Forelimb muscle (tissue), 1 donor: Measurements from ENCODE around the gene LDLRAD2. TPM values are rescaled to one million over a fixed set of nuclear protein-coding genes. Genes with fewer than 3 reads are reported as not detected.
A peak's percentile ranks its signal among the peaks of the same experiment; 100 is the strongest.
"Not testable (repeated sequence)": the region's sequence is repeated elsewhere in the genome, so short reads cannot be mapped to it uniquely, and the experiment has no call there.

Experiments used
- DNase-seq: peaks from one replicate; pipeline ENCODE4 v3.0.0-alpha.2; 2013; ENCODE audit warnings: low read depth
- polyA plus RNA-seq: library from polyadenylated mRNA; unstranded; fragments of 120-200 nt; gene quantifications from one replicate; pipeline ENCODE4 v1.2.1, GENCODE V29; 2013; ENCODE audit not compliant: insufficient read length

Gene LDLRAD2
- polyA plus RNA-seq, 1 donor: 4.3 TPM

DNA sequence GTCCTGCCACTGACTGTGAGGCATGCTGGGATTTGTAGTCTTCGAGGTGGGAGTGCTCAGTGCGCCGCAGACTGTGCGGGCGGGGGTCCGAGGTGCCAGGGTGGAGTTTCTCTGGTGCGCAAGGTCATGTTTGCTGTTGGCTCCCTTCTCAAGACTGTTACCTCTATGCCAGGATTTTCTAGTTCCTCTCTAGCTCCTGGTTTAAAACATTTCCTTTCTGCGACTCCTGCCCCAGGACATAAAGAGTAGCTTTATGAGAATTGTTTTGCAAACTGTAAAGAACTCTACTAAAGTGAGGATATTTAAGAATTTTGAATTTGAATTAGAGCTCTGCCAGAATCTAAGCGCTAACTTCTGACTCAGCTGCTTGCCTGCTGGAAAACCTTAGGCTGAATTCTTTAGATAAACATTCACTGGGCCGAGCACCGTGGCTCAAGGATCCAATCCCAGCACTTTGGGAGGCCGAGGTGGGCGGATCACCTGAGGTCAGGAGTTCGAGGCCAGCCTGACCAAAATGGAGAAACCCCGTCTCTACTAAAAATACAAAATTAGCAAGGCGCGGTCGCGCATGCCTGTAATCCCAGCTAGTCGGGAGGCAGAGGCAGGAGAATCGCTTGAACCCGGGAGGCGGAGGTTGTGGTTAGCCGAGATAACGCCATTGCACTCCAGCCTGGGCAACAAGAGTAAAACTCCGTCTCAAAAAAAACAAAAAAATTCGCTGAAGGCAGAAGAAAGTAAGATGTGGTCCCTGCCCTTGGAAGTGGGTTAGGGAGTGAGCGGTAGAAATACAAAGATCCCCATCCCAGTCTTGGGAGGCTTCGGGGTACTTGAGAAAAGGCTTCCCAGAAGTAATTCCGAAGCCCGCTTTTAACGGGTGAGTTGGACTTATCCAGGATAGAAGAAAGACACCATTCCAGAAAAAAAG, 28.1 kb upstream of the LDLRAD2 start:
- no peak for DNase-seq

DNA sequence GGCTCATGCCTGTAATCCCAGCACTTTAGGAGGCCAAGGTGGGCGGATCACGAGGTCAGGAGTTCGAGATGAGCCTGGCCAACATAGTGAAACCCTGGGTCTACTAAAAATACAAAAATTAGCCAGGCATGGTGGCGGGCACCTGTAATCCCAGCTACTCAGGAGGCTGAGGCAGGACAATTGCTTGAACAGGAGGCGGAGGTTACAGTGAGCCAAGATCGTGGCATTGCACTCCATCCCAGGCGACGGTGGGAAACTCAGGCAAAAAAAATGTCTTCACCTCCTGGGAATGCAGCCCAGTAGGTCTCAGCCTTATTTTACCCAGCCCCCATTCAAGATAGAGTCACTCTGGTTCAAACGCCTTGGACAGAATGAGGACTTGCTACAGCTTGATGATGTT, 26.3 kb upstream of the LDLRAD2 start:
- DNase-seq: not testable (repeated sequence)

DNA sequence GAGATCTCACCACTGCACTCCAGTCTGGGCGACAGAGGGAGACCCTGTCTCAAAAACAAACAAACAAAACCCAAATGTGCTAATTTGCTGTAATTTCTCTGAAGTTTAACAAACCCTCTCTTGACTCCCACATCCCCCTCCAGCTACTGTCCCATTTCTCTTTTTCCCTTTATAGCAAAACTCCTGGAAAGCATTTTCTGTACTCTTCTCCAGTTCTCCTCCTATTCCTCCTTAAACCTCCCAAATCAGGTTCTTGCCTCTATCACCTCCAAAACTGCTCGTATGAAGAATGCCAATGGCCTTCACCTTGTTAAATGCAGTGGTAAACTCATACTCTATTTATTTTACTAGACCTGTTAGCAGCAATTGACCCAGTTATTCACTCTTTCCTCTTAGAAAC, 25.4 kb upstream of the LDLRAD2 start:
- no peak for DNase-seq

DNA sequence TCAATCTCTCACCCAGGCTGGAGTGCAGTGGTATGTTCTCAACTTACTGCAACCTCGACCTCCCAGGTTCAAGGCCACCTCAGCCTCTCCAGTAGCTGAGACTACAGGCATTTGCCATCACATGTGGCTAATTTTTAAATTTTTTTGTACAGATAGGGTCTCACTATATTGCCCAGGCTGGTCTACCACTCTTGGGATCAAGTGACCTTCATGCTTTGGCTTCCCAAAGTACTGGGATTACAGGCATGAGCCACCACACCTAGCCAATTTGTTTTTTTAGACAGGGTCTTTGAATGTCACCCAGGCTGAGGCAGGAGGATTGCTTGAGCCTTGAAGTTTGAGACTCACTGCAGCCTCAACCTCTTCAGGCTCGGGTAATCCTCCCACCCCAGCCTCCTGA, 19.0 kb upstream of the LDLRAD2 start:
- no peak for DNase-seq

DNA sequence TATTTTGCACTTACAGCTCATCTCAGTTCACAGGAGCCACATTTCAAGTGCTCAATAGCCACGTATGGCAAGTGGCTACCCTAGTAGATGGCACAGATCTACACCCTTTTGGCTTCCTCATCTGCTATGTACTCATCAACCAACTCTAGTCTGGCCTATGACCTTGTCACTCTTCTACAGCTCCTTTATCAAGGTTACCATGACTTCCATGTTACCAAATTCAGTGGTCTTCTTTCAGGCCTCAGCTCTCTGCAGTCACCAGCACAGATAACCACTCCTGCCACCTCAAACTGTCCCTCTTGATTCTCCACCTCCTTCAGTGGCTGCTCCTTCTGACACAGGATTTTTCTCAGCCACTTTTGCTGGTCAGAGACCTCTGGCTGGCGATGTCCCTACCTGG, 17.4 kb upstream of the LDLRAD2 start:
- DNase-seq: no peak

DNA sequence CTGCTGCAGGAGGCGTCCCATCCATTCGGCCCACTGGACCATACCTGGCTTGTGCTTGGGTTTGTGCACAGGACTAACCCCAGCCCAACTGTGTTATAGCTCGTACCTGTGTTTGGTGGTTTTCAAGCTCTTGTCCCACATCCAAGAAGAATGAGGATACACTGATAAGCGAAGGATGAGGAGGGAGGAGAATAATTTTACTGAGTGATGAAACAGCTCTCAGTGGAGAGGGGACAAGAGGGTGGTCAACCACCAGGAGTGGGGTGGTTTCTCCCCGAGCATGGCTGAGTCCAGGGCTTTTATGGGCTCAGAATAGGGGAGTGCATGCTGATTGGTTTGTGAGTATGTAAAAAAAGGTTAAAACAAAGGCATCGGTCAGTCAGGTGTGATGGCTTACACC, 17.0 kb upstream of the LDLRAD2 start:
- DNase-seq: no peak

DNA sequence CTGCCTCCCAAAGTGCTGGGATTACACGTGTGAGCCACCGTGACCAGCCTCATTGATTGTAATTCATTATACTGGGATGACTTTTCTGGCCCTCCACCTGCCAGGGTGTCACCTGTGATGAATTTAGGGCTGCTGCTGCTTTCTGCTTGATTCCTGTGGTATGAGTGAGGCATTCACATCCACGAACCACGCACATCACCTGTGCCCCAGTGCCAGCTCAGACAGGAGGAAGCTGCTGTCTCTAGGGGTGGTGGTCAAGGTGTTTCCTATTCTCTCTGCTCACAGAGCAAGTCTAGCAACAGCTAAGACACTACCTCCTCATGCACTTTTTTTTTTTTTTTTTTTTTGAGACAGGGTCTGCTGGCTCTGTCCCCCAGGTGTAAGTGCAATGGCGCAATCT, 12.3 kb upstream of the LDLRAD2 start:
- no peak for DNase-seq

DNA sequence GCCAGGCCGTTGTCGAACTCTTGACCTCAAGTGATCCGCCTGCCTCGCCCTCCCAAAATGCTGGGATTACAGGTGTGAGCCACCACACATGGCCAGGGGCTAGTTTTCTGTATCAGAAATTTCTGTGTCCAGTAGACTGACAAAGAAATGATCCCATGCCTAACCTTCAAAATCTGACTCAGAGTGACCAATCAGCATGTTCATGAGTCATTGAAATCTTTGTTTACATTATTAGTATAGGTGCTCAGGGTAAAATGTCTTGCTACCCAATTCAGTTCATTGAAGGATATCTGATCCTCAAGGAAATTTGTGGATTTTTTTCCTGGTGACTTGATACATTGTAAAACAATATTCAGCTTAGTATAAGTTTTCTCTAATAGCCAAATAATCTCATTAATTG, 11.0 kb upstream of the LDLRAD2 start:
- no peak for DNase-seq

DNA sequence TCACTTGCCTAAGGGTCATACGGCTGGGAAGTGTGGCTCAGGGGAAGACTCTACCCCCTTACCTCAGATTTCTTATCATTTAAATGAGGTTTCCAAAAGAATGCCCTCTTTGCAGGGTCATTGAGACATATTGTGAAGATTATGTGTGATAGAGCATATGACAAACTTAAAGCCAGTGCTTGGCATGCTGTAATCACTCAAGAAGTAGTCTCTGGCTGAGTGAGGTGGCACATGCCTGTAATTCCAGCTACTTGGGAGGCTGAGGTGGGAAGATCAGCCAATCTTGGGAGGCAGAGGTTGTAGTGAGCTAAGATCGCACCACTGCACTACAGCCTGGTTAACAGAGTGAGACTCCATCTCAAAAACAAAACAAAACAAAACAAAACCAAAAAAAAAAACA, 7.5 kb upstream of the LDLRAD2 start:
- DNase-seq: no peak

DNA sequence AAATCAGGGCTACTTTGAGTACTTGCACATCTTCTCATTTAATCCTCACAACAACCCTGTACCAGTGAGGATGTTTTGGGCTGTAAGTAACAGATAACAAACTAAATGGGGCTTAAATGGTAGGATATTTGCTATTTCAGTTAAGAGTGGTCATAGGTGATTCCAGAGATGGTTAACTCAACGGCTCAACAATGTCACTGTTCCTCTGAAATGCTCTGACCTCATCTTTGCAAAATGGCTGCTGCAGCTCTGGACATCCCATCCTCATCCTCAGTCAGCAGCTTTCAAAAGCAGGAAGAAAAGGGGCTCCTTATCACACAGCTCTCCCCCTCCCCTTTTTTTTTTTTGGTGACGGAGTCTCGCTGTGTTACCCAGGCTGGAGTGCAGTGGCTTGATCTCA, 1.5 kb downstream of the LDLRAD2 start:
- no peak for DNase-seq

DNA sequence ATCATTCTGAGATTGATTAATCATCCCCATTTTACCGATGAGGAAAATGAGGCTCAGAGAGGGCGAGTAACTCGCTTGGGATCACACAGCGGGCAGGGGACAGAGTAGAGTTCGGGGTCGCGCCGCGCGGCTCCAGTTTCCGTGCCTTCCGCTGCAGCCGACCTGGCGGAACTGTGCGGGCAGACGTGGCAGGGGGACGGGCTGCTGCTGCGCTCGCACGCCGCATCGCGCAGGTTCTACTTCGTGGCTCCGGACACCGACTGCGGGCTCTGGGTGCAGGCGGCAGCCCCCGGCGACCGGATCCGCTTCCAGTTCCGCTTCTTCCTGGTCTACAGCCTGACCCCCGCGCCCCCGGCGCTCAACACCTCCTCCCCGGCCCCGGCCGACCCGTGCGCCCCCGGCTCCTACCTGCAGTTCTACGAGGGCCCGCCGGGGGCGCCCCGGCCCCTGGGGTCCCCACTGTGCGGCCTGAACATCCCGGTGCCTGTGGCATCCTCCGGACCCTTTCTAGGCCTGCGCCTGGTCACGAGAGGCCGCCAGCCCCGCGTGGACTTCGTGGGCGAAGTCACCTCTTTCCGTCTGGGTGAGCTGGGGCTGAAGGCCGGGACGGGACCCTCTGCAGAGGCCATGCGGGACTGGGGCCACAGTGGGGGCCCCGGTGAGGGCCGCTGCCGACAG, 2.3 kb downstream of the LDLRAD2 start:
- no peak for DNase-seq

DNA sequence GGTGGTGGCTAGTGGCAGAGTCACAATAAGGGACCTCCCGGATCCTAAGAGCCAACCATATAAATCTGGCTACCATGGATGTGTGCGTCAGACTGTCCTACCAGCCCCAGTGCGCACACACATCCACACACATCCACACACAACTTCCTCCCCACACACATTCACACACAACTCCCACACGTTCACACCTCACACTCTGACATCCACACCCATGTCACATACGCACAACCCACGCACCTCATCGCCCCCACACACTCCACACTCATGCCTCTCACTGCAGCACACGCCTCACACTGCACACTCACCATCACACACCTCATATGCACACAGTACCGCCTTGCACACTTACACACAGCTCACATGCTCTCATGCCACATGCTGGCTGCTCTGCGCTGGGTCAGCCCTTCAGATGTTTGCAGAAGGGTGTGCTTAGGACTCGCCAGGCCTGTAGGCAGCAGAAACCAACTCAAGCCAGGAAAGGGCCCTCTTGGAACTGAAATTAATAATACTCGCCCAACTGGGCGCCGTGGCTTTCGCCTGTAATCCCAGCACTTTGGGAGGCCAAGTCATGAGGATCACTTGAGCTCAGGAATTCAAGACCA, 3.0 kb downstream of the LDLRAD2 start:
- DNase-seq: no peak

DNA sequence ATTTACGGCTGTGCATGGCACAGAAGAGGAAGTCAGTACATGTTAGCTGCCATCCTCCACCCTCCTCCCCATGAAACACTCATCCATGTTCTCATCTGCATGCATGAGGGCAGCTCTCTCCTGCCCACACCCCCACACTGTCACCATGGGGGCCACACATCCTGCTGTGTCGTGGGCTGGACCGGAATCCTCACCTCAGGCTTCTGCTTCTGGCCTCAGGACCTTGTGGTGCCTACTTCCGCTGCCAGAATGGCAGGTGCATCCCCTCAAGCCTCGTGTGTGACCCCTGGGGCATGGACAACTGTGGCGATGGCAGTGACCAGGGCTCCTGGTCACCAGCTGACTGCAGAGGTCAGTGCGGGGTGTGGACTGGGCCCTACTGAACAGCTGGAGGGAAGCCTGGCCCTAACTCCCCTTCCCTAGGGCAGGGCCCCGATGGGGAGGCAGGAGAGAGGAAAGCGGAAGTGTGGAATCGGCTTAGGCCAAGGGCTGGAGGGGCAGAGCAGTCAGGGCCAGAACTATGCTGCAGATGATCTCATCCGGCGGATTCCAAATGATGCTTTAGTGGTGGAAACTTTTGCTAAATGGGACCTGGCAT, 3.8 kb downstream of the LDLRAD2 start:
- DNase-seq: peak; percentile 25

DNA sequence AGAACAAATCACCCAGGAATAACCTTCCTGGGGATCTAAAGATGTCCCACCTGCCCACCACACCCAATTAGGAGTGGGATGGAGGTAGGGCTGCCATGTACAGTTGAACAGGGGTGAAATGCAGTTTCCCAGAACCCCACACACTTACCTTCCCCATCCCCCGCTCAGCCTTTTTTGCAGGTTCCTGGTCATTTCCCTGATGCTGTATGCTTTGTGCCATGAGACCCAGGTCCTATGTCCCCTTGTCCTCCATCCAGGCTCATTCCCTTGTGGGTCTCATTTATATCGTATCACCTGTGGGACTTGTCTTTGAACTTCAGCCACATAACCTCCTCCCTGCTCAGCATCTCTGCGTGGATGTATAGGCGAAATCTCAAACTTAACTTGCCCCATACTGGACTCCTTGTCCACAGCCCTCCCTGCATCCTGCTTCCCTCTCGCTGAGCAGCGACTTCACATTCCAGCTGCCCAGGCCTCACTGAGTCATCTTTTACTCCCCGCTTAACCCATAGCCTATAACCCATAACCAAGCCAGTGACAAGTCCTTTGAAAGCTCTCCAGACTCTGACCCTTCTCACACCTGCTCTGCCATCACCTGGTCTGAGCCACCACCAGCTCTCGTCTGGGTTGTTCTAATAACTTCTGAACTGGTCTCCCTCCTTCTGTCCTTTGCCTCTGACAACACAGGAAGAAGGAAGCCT, 4.7 kb downstream of the LDLRAD2 start:
- DNase-seq: no peak

DNA sequence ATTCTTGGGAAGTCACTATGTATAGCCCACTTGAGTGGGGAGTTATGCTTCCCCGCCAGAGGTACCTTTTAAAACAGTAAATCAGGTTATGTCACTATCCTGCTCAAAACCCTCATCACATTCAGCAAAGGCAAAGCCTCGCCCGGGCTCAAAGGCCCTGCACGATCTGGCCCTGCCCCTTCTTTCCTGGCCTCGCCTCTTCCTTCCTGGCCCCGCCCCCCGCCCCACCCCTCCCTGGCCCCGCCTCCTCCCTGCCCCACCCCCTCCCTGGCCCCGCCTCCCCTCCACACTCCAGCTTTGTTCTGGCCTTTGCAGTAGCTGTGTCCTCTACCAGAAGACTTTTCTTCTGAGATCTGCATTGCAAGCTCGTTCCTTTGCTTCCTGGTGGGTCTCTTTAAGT, 6.6 kb downstream of the LDLRAD2 start:
- no peak for DNase-seq

DNA sequence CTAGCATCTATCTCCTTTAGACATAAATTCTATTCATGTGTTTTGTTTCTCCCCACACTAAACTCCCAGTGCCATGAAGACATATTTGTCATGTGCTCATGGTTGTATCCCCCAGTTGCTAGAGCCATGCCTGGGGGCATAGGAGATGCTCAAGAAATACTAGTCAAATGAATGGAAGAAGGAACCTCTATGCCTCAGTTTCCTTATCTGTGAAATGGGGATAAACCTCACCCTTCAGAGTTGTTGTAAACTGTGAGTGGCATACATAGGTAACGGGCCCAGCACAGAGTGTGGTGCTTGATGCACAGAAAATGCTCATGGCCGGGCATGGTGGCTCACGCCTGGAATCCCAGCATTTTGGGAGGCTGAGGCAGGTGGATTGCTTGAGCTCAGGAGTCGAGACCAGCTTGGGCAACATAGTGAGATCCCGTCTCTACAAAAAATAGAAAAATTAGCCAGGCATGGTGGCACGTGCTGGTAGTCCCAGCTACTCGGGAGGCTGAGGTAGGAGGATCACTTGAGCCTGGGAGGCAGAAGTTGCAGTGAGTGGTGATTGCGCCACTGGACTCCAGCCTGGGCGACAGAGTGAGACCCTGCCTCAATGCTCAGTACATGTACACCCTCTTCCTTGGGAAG, 8.7 kb downstream of the LDLRAD2 start:
- DNase-seq: no peak

DNA sequence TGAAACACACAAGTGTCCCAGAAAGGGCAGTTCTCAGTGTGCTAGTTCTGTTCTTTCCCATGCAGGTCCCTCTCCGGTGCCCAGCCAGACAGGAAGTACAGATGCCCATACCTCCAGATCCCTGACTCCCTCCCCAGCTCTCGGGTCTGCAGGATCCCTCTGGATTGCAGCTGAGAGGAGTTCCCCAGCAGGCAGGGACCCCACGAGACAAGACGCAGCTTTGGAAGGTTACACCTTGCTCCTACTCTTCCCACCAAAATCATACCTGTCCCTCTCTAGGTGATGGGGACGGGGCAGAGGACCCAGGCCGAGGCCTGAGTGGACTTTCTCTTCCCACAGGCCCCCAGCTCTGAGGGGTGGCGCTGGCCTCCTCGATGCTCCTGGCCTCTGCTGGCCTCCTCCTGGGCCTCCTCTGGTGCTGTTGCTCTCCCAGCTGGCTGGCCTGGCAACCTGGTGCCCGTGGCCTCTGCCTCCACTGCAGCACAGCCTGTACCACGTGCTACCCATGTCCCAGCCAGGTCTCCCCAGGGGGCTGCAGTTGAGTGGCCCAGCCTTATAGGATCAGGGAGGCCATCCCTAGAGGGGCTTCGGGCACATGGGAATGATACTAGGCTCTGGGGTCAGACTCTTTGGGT, 9.4 kb downstream of the LDLRAD2 start:
- DNase-seq: no peak

DNA sequence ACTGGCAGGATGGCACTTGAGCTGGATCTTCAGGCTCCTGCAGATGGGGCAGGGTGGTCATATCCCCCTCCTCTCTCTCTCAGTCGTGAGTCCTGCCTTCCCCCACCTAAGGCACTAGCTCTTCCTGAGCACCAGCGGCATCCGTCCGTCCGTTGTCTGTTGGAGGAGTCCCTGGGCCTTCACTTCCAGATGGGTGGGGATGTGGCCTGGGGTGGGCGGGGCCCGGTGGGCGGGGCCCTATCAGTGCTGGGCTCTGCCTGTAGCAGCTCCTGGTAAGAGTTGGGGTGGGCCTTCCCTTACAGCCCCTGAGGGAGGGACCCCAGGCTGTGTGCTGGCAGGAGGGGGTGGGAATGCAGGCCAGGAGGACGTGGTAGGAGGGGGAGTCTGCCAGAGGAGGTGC, 10.3 kb downstream of the LDLRAD2 start:
- DNase-seq: no peak

DNA sequence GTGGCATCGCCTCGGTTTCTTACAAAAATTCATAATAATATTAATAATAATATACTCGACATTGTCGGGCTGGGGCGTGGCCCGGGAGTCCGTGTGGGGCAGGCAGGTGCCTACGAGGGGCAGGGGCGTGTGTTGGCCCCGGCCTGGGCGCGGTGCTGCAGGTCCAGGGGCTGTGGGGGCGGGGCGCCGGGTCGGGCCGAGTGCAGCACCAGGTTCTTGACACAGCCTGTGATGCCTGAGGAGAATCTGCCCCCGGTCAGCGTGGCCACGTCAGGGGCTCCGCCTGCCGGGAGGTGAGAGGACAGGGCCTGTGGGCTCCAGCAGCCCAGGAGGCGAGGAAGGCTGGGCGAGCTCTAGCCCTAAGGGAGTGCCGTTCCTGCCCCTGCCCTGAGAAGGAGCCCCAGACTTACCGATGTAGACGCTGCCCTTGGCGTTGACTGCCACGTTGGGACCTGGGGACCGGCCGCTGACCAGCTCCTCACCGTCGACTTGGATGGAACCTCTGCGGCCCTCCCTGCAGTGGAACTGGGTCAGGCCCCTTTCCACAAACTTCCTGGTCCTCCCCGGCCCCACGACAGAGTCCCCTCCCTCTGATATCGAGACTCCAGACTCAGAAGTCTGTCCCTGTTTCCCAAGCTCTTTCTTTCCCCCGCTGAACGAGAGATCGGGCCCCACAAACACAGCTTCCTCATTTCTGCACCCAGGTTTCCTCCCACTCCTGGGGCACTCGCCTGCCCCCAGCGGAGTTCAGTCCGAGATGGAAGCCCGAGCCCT, 11.3 kb downstream of the LDLRAD2 start:
- DNase-seq: no peak
